GM18502 (cell line): ENCODE data around the gene HBG1.
"Not testable (repeated sequence)": the region's sequence is repeated elsewhere in the genome, so short reads cannot be mapped to it uniquely, and the experiment has no call there.

Experiments used
- ATAC-seq: cut with Tn5 transposase; IDR thresholded peaks from one replicate; pipeline ENCODE4 v1.9.1; 2021; ENCODE audit warnings: mild to moderate bottlenecking; ENCODE audit not compliant: unreplicated experiment, poor library complexity

Gene HBG1

DNA sequence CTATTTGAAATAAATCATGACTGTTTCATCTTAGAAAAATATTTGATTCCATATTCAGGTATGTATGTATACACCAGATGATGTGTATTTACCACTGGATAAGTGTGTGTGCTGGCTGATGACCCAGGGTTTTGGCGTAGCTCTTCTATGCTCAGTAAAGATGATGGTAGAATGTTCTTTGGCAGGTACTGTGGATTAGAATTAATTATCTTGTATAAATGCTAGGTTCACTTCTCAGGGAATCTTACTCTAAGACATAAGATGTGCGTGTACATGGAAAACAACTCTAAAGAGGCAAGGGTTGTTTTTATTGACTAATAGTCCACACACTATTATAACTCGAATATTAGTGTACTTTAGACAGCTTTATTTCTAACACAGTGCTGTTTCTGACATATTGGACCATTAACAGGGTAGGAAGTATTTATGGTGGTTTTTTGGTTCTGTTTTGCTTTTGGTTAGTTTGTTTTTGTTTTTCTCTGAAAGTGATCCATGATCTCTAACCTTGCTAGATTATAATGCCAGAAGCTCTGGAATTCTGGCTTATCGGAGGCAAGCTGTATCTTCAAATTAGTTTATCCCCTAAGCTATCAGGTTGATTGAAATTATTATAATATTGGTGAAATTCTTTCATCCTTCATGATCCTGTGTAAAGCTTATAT lies 1.0 kb upstream of the HBG1 start:
- no peak for ATAC-seq

- not testable (repeated sequence) for ATAC-seq
Observed at GRCh38 chr11:5248498-5248897, 1.2 kb downstream of the HBG1 start.

DNA sequence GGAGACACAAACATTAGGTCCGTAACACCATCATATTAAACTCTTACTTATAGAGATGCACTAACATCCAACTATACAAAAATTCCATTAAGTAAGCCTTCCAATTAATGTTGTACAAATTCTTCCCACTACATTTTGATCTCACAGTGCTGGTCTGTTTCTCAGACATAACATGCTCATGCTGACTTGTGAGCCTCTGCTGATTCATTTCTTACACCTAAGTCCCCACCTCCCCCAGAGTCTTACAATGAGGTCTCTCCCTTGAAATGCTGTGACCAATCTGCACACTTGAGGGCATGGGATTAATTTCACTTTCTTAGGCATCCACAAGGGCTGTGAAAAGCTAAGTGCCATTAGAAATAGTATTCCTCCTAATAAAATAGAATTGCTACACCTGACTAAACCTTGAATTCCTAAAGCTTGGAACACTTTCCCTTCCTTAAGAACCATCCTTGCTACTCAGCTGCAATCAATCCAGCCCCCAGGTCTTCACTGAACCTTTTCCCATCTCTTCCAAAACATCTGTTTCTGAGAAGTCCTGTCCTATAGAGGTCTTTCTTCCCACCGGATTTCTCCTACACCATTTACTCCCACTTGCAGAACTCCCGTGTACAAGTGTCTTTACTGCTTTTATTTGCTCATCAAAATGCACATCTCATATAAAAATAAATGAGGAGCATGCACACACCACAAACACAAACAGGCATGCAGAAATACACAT lies 2.0 kb downstream of the HBG1 start:
- no peak for ATAC-seq

DNA sequence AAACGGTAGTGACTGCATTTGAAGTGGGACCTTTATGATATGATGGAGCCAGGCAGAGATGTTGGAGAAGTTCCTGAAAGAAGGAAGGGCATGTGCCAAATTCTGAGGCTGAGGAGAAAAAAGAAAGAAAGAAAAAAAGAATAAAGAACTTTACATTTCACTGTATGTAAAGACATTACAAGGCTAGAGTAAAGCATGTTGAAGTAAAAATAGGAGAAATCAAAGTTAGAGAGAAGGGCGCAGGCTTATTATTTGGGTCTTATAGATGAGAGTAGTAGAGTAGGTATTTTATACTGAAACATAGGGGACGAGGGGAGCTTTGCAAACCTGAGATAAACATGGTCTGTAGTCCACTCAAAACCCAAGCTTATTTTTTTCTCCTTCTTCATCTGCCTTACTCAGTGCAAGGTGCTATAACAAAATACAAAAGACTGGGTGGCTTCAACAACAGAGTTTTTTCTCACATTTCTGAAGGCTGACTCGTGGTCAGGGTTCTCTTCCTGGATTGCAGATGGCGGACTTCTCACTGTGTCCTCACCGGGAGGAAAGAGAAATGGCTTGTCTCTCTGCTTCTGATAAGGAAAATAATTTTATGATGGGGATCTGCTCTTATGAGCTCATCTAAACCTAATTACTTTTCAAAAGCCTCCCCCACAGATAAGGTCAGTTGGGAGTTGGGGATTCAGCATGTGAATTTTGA lies 2.7 kb downstream of the HBG1 start:
- no peak for ATAC-seq

DNA sequence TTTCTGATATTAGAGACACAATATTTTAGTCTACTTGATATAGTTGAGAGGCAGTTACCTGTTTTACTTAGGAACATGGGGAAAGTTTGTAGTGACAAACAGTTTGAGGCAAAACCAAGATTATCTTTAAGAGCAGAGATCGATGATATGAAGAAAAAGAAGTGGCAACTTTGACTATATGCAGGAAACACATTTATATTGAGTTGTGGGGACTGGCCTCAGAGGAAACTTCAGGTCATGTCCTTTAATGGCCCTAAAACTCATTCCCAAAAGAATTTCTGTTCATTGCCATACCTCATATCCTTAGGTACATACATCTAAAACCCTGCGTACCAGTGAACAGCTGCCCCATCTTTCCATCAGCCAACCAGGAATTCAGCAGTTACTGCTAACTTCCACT lies 4.5 kb downstream of the HBG1 start:
- no peak for ATAC-seq

DNA sequence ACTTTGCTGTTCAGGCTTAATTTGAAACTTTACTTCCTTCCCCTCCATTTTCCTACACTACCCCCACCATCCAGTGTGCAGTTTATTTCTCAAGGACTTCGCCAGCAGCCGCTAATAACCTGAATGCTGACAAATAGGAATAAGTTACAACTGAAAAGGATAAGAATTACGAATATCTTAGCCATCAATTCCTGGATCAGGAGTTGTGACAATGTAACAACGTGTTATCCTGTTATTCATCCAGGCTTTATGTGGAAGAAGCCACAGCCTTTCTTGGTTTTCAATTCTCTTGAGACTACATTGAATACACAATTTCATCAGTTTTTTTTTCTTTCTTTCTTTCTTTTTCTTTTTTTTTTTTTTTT lies 5.9 kb downstream of the HBG1 start:
- ATAC-seq = no peak

- peak; percentile 65 for ATAC-seq
Observed at GRCh38 chr11:5242933-5243815, 6.5 kb downstream of the HBG1 start.

- ATAC-seq = no peak
Observed at GRCh38 chr11:5242208-5242607, 7.4 kb downstream of the HBG1 start.

GRCh38 chr11:5241458-5241857 lies 8.2 kb downstream of the HBG1 start:
- no peak for ATAC-seq

DNA sequence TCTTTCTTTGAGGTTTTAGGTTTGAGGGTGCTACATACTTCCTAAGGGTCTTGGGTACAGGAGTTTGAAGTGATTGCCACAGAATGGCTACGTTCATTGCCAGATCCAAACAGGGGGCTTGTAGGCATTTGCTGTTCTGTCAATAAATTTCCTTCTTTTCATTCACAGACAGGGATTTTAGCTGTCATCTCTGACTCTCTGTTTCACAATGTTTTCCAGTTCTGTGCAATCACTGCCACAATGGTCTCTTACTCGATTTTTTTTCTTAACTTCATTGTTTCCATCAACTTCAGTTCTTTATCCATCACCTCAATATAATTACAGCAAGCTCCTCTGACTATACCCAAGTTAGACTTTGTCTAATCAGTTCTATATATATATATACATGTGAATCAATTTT lies 9.2 kb downstream of the HBG1 start:
- ATAC-seq = no peak

GRCh38 chr11:5240056-5240455 lies 9.6 kb downstream of the HBG1 start:
- ATAC-seq = no peak

- no peak for ATAC-seq
Observed at GRCh38 chr11:5239046-5239445, 10.6 kb downstream of the HBG1 start.

DNA sequence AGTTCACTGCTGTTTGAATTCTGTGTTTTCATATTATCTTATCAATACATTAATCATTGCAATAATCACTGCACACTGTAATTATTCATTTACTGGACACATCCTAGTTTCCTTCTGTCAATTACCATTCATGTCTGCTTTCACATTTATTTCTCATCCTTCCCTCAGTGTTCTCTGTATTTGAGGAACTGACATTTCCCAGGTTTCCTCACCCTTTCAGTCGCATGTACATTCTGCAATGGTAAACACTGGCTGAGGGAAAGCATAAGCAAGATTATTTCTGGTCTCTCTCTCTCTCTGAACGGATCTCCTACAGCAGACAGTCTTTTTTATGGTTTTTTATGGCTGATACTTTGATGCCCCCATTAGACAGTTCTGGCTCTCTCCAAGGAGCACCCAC lies 11.2 kb downstream of the HBG1 start:
- ATAC-seq = no peak

GRCh38 chr11:5237420-5237819 lies 12.2 kb downstream of the HBG1 start:
- ATAC-seq = no peak

GRCh38 chr11:5235364-5236095 lies 14.1 kb downstream of the HBG1 start:
- ATAC-seq = no peak

DNA sequence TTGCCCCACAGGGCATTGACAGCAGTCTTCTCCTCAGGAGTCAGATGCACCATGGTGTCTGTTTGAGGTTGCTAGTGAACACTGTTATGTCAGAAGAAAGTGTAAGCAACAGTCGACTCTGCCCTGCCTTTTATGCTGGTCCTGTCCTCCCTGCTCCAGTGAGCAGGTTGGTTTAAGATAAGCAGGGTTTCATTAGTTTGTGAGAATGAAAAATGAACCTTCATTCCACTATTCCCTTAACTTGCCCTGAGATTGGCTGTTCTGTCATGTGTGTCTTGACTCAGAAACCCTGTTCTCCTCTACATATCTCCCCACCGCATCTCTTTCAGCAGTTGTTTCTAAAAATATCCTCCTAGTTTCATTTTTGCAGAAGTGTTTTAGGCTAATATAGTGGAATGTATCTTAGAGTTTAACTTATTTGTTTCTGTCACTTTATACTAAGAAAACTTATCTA lies 15.2 kb downstream of the HBG1 start, which contains the start of gene HBD:
TSS of gene HBD (minus strand) at position 103 of the 454 bp plus-strand sequence. CDS start at position 53, 50 bp downstream.
- peak; percentile 95 for ATAC-seq

DNA sequence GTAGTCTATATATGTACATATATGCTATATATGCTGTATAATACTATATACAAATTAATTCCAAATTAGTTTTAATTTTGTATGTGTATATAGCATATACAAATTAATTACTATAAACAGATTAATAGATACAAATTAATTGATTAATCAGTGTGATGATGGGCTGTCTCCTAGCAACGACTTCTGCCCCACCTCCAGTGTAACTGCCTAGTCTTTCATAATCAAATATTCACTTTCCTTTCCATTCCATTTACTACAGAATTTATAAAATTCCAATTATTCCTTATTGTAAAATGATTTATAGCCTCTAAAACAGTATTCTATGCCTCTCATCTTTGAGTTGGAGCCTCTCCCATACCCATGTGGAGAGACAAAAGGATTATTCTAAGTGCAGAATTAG lies 16.4 kb downstream of the HBG1 start:
- no peak for ATAC-seq

GRCh38 chr11:5232821-5233220 lies 16.8 kb downstream of the HBG1 start:
- ATAC-seq = no peak

DNA sequence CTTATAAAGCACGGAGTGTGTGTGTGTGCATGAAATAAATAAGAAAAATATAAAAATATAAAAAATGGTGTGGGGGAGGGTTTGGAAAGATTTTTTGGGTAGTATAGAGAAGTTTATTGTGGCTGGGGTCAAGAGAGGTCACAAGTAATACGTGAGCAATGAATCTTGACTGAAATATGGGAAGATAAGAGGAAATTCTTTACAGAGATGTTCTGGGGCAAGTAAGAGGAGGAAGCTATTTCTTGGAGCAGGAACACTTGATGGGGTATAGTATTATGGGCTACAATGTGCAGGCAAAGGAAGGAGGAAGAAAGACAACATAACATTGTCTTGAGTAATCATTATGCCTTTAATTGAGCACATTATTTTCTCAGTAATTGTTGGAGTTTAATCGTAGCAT lies 17.5 kb downstream of the HBG1 start:
- ATAC-seq = no peak

GRCh38 chr11:5231111-5231510 lies 18.5 kb downstream of the HBG1 start:
- no peak for ATAC-seq
